ENCODE results near the gene DRC1. TPM values are rescaled to one million over a fixed set of nuclear protein-coding genes. Genes with fewer than 3 reads are reported as not detected.

The DRC1 gene
- total and polyA plus RNA-seq, 5 donors from 2014 or later = not detected

DNA sequence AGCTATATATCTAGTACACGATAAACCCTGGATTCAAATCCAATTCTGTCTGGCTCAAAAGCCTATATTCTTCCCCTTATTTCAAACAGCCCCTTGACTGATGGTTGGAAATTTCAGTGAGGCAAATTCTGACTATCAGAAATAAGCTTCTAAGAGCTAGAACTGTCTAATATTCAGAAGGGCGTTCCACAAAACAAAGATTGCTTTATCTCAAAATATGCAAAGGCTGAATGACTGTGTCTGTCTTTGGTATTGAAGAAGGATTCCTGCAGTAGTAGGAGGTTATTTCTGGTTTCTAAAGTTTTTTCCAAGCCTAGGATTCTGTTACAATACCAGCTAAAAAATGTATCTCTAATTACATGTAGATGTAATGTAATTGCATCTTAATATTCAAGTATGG, 31.1 kb downstream of the DRC1 start:
- Mint-ChIP-seq H3K27ac (peak overlapping the region in 1 of 3 donors; percentile 43), H3K9me3 (no peaks in the 10 kb centered on the region), H3K36me3 (no peaks in the 10 kb centered on the region), H3K4me3 (no peak overlapping the region), H3K27me3 (peaks cover 27% of the 10 kb centered on the region), H3K4me1 (no peaks in the 10 kb centered on the region)
- DNase-seq (no peak), ATAC-seq (ENCODE audit: low read depth in 2 of 2) (no peak)
- Histone ChIP-seq H3K4me1 (ENCODE audit: control insufficient read depth, insufficient read depth, low read length, poor library complexity, severe bottlenecking) (no peaks in the 10 kb centered on the region), H3K36me3 (ENCODE audit: control insufficient read depth, insufficient read depth, low read length) (no peaks in the 10 kb centered on the region), H3K9me3 (ENCODE audit: control insufficient read depth in 2 of 2, low read length in 2 of 2) (no peaks in the 10 kb centered on the region), H3K27ac (ENCODE audit: insufficient read depth, low read length, poor library complexity, severe bottlenecking) (no peak overlapping the region), H3K27me3 (ENCODE audit: control insufficient read depth, insufficient read depth, low read length) (peaks cover 4% of the 10 kb centered on the region), H3K4me3 (ENCODE audit: low read depth, low read length) (no peak overlapping the region)

DNA sequence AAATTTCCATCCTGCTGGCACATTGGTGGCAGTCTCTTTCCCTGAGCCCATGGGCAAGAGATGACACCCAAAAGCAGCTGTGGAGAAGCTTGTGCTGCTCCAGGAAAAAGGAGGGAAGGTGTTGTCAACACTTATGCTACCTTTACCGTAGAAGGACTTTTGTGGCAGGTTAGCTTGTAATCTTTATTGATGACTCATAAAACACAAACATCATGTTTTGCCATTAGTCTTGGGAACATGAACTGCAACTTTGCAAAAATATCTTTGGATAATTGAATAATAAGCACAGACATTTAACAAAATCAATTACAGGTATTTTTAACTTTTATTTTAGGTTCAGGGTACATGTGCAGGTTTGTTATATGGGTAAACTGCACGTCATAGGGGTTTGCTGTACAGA, 33.4 kb downstream of the DRC1 start:
- DNase-seq (no peak), ATAC-seq (ENCODE audit: low read depth in 2 of 2) (no peak)
- Histone ChIP-seq H3K27ac (ENCODE audit: insufficient read depth, low read length, poor library complexity, severe bottlenecking) (no peak overlapping the region), H3K4me1 (ENCODE audit: control insufficient read depth, insufficient read depth, low read length, poor library complexity, severe bottlenecking) (no peaks in the 10 kb centered on the region), H3K9me3 (ENCODE audit: control insufficient read depth in 2 of 2, low read length in 2 of 2) (no peaks in the 10 kb centered on the region), H3K4me3 (ENCODE audit: low read depth, low read length) (no peak overlapping the region), H3K36me3 (ENCODE audit: control insufficient read depth, insufficient read depth, low read length) (no peaks in the 10 kb centered on the region), H3K27me3 (ENCODE audit: control insufficient read depth, insufficient read depth, low read length) (peaks cover 6% of the 10 kb centered on the region)
- Mint-ChIP-seq H3K4me1 (no peaks in the 10 kb centered on the region), H3K27me3 (peaks cover 23% of the 10 kb centered on the region), H3K4me3 (no peak overlapping the region), H3K27ac (no peak overlapping the region), H3K36me3 (no peaks in the 10 kb centered on the region), H3K9me3 (peaks cover 0 to 5% (median 0%) of the 10 kb centered on the region in 7 donors)

DNA sequence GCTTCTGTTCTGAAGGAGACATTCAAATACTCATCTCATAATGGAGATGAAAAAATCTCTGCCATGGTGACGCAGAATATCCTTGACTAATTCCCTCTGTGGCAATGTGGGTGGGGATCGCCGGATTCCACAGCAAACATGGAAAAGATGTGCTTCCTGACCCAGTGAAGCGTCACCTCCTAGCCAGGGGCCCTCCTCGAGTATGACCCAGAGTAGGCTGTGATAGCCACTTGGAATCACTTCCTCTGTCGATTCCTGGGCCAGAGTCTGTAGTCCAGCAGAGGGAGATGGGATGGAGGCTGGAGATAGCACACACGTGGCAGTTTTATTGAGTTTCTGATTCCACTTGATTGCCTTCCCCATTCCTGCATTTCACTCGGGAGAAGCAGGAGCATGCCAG, 36.8 kb downstream of the DRC1 start:
- Histone ChIP-seq H3K9me3 (ENCODE audit: control insufficient read depth in 2 of 2, low read length in 2 of 2) (no peaks in the 10 kb centered on the region), H3K4me3 (ENCODE audit: low read depth, low read length) (no peak overlapping the region), H3K27ac (ENCODE audit: insufficient read depth, low read length, poor library complexity, severe bottlenecking) (no peak overlapping the region), H3K27me3 (ENCODE audit: control insufficient read depth, insufficient read depth, low read length) (peaks cover 5% of the 10 kb centered on the region), H3K36me3 (ENCODE audit: control insufficient read depth, insufficient read depth, low read length) (no peaks in the 10 kb centered on the region), H3K4me1 (ENCODE audit: control insufficient read depth, insufficient read depth, low read length, poor library complexity, severe bottlenecking) (no peaks in the 10 kb centered on the region)
- Mint-ChIP-seq H3K9me3 (peaks cover 0 to 5% (median 0%) of the 10 kb centered on the region in 7 donors), H3K4me3 (no peak overlapping the region), H3K36me3 (no peaks in the 10 kb centered on the region), H3K27ac (no peak overlapping the region), H3K27me3 (peaks cover 13% of the 10 kb centered on the region), H3K4me1 (no peaks in the 10 kb centered on the region)
- ATAC-seq (ENCODE audit: low read depth in 2 of 2) = no peak
- no peak for DNase-seq

DNA sequence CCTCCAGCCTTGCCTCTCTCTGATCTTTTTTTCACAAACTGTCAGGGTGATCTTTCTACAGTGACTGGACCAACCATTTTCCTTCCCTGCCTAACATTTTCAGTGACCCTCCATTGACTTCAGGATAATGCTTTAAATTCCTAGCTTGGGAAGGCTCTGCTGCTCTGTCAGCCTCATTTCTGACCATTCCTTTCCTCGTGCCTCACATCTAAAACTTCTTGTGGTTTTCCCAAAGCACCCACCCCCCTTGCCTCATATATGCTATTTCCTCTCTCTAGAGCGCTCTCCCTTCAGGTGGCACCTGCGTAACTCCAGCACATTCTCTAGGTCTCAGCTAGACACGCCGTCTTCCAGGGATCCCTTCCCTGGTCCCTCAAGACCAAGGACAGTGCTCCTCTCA, 37.2 kb downstream of the DRC1 start:
- Histone ChIP-seq H3K4me1 (ENCODE audit: control insufficient read depth, insufficient read depth, low read length, poor library complexity, severe bottlenecking) (no peaks in the 10 kb centered on the region), H3K27ac (ENCODE audit: insufficient read depth, low read length, poor library complexity, severe bottlenecking) (no peak overlapping the region), H3K27me3 (ENCODE audit: control insufficient read depth, insufficient read depth, low read length) (peaks cover 5% of the 10 kb centered on the region), H3K9me3 (ENCODE audit: control insufficient read depth in 2 of 2, low read length in 2 of 2) (no peaks in the 10 kb centered on the region), H3K36me3 (ENCODE audit: control insufficient read depth, insufficient read depth, low read length) (no peaks in the 10 kb centered on the region), H3K4me3 (ENCODE audit: low read depth, low read length) (no peak overlapping the region)
- Mint-ChIP-seq H3K27ac (no peak overlapping the region), H3K27me3 (peaks cover 11% of the 10 kb centered on the region), H3K36me3 (no peaks in the 10 kb centered on the region), H3K9me3 (peaks cover 0 to 5% (median 0%) of the 10 kb centered on the region in 7 donors), H3K4me3 (no peak overlapping the region), H3K4me1 (no peaks in the 10 kb centered on the region)
- no peak for ATAC-seq (ENCODE audit: low read depth in 2 of 2)
- DNase-seq = no peak

DNA sequence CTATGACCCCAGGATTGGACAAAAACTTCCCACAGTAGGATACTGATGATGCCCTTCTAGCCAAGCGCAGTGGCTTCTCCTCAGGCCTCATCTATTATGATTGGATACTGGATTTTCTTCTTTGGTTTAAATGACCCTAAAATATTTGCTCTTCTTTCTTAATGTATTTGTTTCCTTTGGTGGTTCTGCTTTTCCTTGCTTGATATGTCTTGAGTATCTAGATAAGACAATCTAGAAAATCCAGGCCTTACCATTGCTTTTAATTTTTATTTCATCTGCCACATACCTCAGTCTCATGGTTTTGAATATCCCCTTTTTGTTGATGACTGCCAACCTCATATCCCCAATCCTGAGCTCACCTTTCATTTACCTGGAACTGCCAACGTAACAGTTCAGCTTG, 40.6 kb downstream of the DRC1 start:
- H3K27ac ChIP-seq (ENCODE audit: insufficient read depth, low read length, poor library complexity, severe bottlenecking) = no peak overlapping the region

DNA sequence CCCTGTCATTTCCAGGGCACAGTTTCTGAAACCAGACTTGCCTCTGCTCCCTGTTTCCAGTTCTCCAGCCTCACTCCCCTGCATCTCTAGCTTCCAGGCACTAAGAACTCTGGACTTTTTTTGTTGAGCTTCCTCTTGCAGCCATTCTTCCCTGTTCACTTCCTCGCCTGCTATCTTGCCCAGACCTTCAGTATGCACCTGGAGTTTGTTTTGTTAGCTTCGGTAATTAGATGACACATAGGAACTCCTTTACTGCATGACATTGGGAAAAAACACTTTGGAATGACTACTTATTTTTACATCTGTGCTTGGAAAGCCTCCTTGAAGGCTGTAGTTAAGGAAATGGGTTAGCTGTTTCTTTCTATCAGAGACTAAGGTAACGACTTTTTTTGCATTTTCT, 41.0 kb downstream of the DRC1 start:
- no peak for ATAC-seq (ENCODE audit: low read depth in 2 of 2)
- Histone ChIP-seq H3K4me3 (ENCODE audit: low read depth, low read length) (no peak overlapping the region), H3K9me3 (ENCODE audit: control insufficient read depth in 2 of 2, low read length in 2 of 2) (no peaks in the 10 kb centered on the region), H3K4me1 (ENCODE audit: control insufficient read depth, insufficient read depth, low read length, poor library complexity, severe bottlenecking) (no peaks in the 10 kb centered on the region), H3K36me3 (ENCODE audit: control insufficient read depth, insufficient read depth, low read length) (no peaks in the 10 kb centered on the region), H3K27me3 (ENCODE audit: control insufficient read depth, insufficient read depth, low read length) (peaks cover 3% of the 10 kb centered on the region), H3K27ac (ENCODE audit: insufficient read depth, low read length, poor library complexity, severe bottlenecking) (no peak overlapping the region)
- Mint-ChIP-seq H3K27ac (no peak overlapping the region), H3K9me3 (peaks cover 0 to 5% (median 0%) of the 10 kb centered on the region in 7 donors), H3K36me3 (no peaks in the 10 kb centered on the region), H3K27me3 (peaks cover 4% of the 10 kb centered on the region), H3K4me1 (no peaks in the 10 kb centered on the region), H3K4me3 (no peak overlapping the region)
- DNase-seq = no peak

More for the DNA sequence above, 40.6 kb downstream of the DRC1 start:
- peaks cover 4% of the 10 kb centered on the region for H3K27me3 Mint-ChIP-seq
- H3K4me3 Mint-ChIP-seq = no peak overlapping the region
- Histone ChIP-seq H3K4me1 (ENCODE audit: control insufficient read depth, insufficient read depth, low read length, poor library complexity, severe bottlenecking) (no peaks in the 10 kb centered on the region), H3K9me3 (ENCODE audit: control insufficient read depth in 2 of 2, low read length in 2 of 2) (no peaks in the 10 kb centered on the region), H3K27me3 (ENCODE audit: control insufficient read depth, insufficient read depth, low read length) (peaks cover 3% of the 10 kb centered on the region), H3K4me3 (ENCODE audit: low read depth, low read length) (no peak overlapping the region), H3K36me3 (ENCODE audit: control insufficient read depth, insufficient read depth, low read length) (no peaks in the 10 kb centered on the region)
- no peaks in the 10 kb centered on the region for H3K36me3 Mint-ChIP-seq
- peaks cover 0 to 5% (median 0%) of the 10 kb centered on the region in 7 donors for H3K9me3 Mint-ChIP-seq
- no peak for DNase-seq
- H3K27ac Mint-ChIP-seq = no peak overlapping the region
- no peaks in the 10 kb centered on the region for H3K4me1 Mint-ChIP-seq
- ATAC-seq (ENCODE audit: low read depth in 2 of 2) = no peak

DNA sequence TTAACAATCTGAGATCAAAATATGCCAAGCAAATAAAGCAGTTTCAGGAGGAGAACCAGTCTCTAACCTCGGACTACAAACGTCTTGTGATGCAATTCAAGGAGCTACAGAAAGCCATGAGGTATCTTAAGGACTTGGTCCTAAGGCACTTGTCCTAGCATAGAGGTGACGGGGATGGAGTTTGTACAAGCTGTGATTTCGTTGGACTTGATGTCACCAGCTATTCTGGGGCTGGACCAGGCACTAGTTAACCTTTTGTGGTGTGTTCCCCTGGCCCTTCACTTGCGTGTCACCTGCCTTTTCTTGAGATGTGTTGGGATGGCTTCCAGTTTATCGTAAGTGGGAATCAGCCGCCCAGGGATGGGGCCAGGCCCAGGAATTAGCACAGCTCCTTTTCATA, 42.5 kb downstream of the DRC1 start:
- no peaks in the 10 kb centered on the region for H3K27me3 ChIP-seq (ENCODE audit: control insufficient read depth, insufficient read depth, low read length)
- Mint-ChIP-seq H3K36me3 (no peaks in the 10 kb centered on the region), H3K4me1 (no peaks in the 10 kb centered on the region), H3K9me3 (peaks cover 0 to 2% (median 0%) of the 10 kb centered on the region in 7 donors), H3K27me3 (peaks cover 11% of the 10 kb centered on the region), H3K4me3 (no peak overlapping the region), H3K27ac (no peak overlapping the region)
- ATAC-seq (ENCODE audit: low read depth in 2 of 2) (no peak), DNase-seq (no peak)
- H3K9me3 ChIP-seq (ENCODE audit: control insufficient read depth in 2 of 2, low read length in 2 of 2) = no peaks in the 10 kb centered on the region
- no peaks in the 10 kb centered on the region for H3K36me3 ChIP-seq (ENCODE audit: control insufficient read depth, insufficient read depth, low read length)
- H3K4me1 ChIP-seq (ENCODE audit: control insufficient read depth, insufficient read depth, low read length, poor library complexity, severe bottlenecking) = no peaks in the 10 kb centered on the region
- H3K27ac ChIP-seq (ENCODE audit: insufficient read depth, low read length, poor library complexity, severe bottlenecking) = no peak overlapping the region
- H3K4me3 ChIP-seq (ENCODE audit: low read depth, low read length) = no peak overlapping the region

DNA sequence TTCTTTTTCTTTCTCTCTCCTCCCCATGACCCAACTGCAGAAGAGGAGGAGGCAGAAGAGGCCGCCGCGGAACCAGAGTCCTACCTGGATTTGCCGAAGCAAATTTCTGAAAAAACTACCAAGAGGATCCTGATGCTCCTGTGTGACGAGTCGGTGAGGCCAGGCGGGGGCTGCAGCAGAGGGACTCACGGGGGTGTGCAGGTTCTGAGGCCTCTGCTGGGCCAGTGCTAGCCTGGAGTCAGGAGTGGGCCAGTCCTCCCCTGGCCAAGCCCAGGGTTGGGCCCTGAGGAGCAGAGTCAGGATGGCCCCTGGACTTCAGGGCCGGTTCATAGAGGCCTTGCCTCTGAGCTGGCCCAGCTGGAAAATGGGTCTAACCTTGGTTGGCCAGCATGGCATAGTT, 46.9 kb downstream of the DRC1 start:
- Mint-ChIP-seq H3K36me3 (no peaks in the 10 kb centered on the region), H3K27ac (no peak overlapping the region), H3K27me3 (peaks cover 24% of the 10 kb centered on the region), H3K9me3 (peaks cover 0 to 2% (median 0%) of the 10 kb centered on the region in 7 donors), H3K4me1 (peaks cover 0 to 5% (median 0%) of the 10 kb centered on the region in 4 donors), H3K4me3 (no peak overlapping the region)
- ATAC-seq (ENCODE audit: low read depth in 2 of 2) (no peak), DNase-seq (no peak)
- Histone ChIP-seq H3K9me3 (ENCODE audit: control insufficient read depth in 2 of 2, low read length in 2 of 2) (no peaks in the 10 kb centered on the region), H3K4me3 (ENCODE audit: low read depth, low read length) (no peak overlapping the region), H3K36me3 (ENCODE audit: control insufficient read depth, insufficient read depth, low read length) (no peaks in the 10 kb centered on the region), H3K4me1 (ENCODE audit: control insufficient read depth, insufficient read depth, low read length, poor library complexity, severe bottlenecking) (no peaks in the 10 kb centered on the region), H3K27ac (ENCODE audit: insufficient read depth, low read length, poor library complexity, severe bottlenecking) (no peak overlapping the region), H3K27me3 (ENCODE audit: control insufficient read depth, insufficient read depth, low read length) (peaks cover 2% of the 10 kb centered on the region)
